ENCODE data around the gene CACNA2D3. TPM values are rescaled to one million over a fixed set of nuclear protein-coding genes. Genes with fewer than 3 reads are reported as not detected.

CACNA2D3 gene
- total and polyA plus RNA-seq, 4 donors: 14.1 to 34.5 (median 33.4) TPM

DNA sequence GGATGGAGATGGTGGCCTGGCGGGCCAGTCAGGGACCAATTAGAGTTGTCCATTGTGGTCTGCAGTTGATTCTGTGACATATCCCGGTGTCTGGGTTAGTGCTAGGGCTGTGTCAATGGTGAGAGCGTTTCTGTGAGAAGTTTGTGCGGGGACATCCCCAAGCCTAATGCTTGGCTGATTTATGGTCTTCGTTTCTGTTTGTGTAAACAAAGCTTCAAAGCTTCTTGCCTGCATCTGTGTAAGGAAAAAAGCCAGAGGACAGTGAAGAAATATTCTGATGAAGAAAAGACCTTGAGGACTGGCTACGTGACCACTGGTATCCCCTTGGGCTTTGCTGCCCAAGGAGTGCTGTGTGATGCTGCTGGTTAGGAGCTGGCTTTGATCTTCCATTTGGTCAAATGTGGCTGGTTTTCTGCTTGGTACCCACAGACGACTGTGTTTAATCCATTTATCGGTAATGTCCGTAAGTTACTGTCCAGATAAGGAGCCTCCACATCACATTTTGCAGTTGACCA lies 880.1 kb downstream of the CACNA2D3 start:
- H3K9me3 ChIP-seq (ENCODE audit: control insufficient read depth, insufficient read depth, low read length): no peaks in the 10 kb centered on the region
- DNase-seq (ENCODE audit: low read depth in 4 of 6, low spot score in 6 of 6): no peak
- H3K27ac ChIP-seq (ENCODE audit: low read depth, low read length): no peak overlapping the region
- H3K4me3 ChIP-seq (ENCODE audit: low read depth, low read length): no peak overlapping the region
- peaks cover 7% of the 10 kb centered on the region for H3K4me1 ChIP-seq (ENCODE audit: control insufficient read depth, insufficient read depth, low read length)
- H3K36me3 ChIP-seq (ENCODE audit: control insufficient read depth, insufficient read depth, low read length): no peaks in the 10 kb centered on the region
- no peaks in the 10 kb centered on the region for H3K27me3 ChIP-seq (ENCODE audit: control insufficient read depth, insufficient read depth, low read length)
- 82% methylated on average over 9 of the region's 9 CpGs for WGBS (ENCODE audit: insufficient coverage)

DNA sequence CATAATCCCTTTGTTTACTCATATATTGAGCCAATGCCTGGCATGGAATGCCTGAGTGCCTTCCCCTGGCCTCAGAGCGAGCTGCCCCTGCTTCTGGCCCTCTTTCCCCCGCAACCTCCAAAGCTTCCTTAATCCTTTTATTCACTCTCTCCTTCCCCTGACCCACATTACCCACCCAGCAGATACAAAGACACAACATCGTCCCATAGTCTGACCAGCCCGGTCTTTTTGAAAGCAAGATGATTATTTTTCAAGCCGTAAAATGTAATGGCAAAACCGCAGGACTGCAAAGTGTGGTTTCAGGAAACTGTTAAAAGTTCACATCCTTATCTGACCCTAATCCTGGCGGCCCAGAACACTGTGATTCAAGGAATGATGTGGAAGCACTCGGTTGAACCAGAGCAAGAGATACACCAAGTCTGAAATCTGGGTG lies 883.9 kb downstream of the CACNA2D3 start:
- H3K9me3 ChIP-seq (ENCODE audit: control insufficient read depth, insufficient read depth, low read length): no peaks in the 10 kb centered on the region
- H3K27me3 ChIP-seq (ENCODE audit: control insufficient read depth, insufficient read depth, low read length): no peaks in the 10 kb centered on the region
- no peak overlapping the region for H3K4me3 ChIP-seq (ENCODE audit: low read depth, low read length)
- H3K36me3 ChIP-seq (ENCODE audit: control insufficient read depth, insufficient read depth, low read length): no peaks in the 10 kb centered on the region
- no peak for DNase-seq (ENCODE audit: low read depth in 4 of 6, low spot score in 6 of 6)
- 73% methylated on average over 5 of the region's 8 CpGs for WGBS (ENCODE audit: insufficient coverage)
- H3K27ac ChIP-seq (ENCODE audit: low read depth, low read length): no peak overlapping the region
- no peaks in the 10 kb centered on the region for H3K4me1 ChIP-seq (ENCODE audit: control insufficient read depth, insufficient read depth, low read length)

DNA sequence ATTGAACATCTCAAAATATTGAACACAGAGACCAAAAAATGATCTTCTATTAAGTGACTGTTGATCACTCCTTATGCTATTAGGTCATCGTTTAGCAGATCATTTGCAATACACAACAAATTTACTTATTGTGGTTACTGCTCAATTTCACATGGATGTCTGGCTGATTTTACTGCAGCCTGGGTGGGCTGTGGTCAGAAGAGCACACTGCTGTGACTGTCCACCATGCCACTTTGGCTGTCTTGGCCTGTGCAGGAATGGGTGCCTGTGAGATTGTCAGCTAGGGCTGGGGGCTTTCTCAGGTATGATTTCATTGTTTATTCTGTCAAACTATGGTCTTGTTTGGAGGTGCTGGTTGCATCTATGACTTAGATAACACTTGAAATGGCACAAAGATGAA lies 885.6 kb downstream of the CACNA2D3 start:
- no peak overlapping the region for H3K27ac ChIP-seq (ENCODE audit: low read depth, low read length)
- H3K27me3 ChIP-seq (ENCODE audit: control insufficient read depth, insufficient read depth, low read length): no peaks in the 10 kb centered on the region
- no peak overlapping the region for H3K4me3 ChIP-seq (ENCODE audit: low read depth, low read length)
- no peaks in the 10 kb centered on the region for H3K9me3 ChIP-seq (ENCODE audit: control insufficient read depth, insufficient read depth, low read length)
- no peak for DNase-seq (ENCODE audit: low read depth in 4 of 6, low spot score in 6 of 6)
- no CpG with 5 or more reads among the region's 1 CpG for WGBS (ENCODE audit: insufficient coverage)
- H3K36me3 ChIP-seq (ENCODE audit: control insufficient read depth, insufficient read depth, low read length): no peaks in the 10 kb centered on the region
- no peaks in the 10 kb centered on the region for H3K4me1 ChIP-seq (ENCODE audit: control insufficient read depth, insufficient read depth, low read length)

DNA sequence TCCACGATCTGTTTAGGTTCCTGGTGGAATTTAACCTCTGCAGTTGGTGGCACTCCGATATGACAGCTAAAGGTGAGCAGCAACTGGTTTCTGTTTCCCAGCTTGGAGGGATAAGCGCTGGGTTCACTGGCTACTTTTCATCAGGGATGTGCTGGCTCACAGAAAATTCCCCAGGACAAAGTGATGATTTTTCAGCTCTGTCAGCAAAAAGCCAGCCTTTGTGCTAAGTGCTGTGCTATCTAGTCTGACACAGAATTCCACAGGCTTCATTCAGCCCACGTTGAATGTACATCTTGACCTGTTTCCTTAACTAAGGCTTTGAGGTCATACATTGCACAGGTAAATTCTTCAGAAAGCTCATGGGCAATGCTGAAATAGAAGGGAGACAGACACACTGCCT lies 887.0 kb downstream of the CACNA2D3 start:
- 89% methylated on average over 3 of the region's 4 CpGs for WGBS (ENCODE audit: insufficient coverage)
- H3K9me3 ChIP-seq (ENCODE audit: control insufficient read depth, insufficient read depth, low read length): no peaks in the 10 kb centered on the region
- DNase-seq (ENCODE audit: low read depth in 4 of 6, low spot score in 6 of 6): no peak
- no peaks in the 10 kb centered on the region for H3K36me3 ChIP-seq (ENCODE audit: control insufficient read depth, insufficient read depth, low read length)
- no peak overlapping the region for H3K4me3 ChIP-seq (ENCODE audit: low read depth, low read length)
- H3K27ac ChIP-seq (ENCODE audit: low read depth, low read length): no peak overlapping the region
- no peaks in the 10 kb centered on the region for H3K4me1 ChIP-seq (ENCODE audit: control insufficient read depth, insufficient read depth, low read length)
- no peaks in the 10 kb centered on the region for H3K27me3 ChIP-seq (ENCODE audit: control insufficient read depth, insufficient read depth, low read length)

DNA sequence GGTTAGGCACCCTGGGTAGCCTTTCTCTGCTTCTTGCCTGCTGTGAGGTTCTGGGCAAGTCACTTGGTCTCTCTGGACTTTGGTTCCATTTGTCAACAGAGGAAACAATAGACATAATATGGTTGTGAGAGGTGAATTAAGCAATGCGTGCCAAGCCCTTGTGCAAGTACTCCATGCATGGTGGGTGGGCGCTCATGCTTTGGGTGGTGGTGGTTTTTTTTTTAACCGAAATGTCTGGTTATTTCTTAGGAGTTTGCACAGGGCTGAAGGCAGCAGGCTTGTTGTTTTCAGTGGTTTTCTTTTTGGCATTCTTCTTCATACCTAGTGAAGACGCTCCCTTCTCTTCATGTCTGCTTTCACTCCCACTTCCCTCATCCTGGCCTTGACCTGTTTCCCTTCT lies 889.7 kb downstream of the CACNA2D3 start:
- Histone ChIP-seq H3K27me3 (ENCODE audit: control insufficient read depth, insufficient read depth, low read length) (no peaks in the 10 kb centered on the region), H3K9me3 (ENCODE audit: control insufficient read depth, insufficient read depth, low read length) (no peaks in the 10 kb centered on the region), H3K36me3 (ENCODE audit: control insufficient read depth, insufficient read depth, low read length) (no peaks in the 10 kb centered on the region), H3K27ac (ENCODE audit: low read depth, low read length) (no peak overlapping the region), H3K4me1 (ENCODE audit: control insufficient read depth, insufficient read depth, low read length) (no peaks in the 10 kb centered on the region), H3K4me3 (ENCODE audit: low read depth, low read length) (no peak overlapping the region)
- no peak for DNase-seq (ENCODE audit: low read depth in 4 of 6, low spot score in 6 of 6)
- WGBS (ENCODE audit: insufficient coverage): 100% methylated on average over 2 of the region's 4 CpGs

DNA sequence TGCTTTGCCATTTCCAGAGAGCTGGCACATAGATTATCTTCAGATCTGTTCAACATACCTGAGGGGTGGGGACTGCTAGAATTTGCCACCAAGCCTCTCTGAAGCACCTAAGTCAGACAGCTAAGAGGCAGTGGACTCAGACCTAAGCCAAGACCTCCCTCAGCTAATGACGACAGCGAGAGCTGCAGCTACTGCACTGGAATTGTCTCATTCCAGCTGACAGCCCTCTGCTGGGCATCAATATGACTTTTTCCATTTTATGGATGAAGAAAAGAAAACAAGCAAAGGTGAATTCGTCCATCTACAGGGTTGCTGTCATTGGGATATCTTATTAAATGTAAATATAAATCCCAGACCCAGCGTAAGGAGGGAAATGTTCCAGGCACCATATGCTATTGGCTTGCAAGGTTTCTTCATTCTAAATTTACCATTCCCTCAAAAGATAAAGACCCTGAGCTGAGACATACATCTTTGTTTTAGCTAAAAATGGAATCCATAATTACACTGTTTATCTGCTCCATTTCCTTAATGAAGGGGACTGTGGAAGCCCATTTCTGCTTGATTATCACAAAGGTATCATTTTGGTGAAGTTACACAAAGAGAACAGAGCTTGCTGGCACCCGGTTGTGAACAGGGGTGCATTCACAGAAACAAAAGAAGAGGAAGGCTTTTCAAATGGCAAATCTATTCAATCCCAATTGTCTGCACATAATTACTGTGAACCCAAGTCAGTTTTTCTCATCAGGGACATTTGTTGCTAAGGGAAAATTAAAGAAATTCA lies 891.0 kb downstream of the CACNA2D3 start:
- peak in 2 of 6 donors; percentile 47 to 80 for DNase-seq (ENCODE audit: low read depth in 4 of 6, low spot score in 6 of 6)
- H3K9me3 ChIP-seq (ENCODE audit: control insufficient read depth, insufficient read depth, low read length): no peaks in the 10 kb centered on the region
- no peaks in the 10 kb centered on the region for H3K36me3 ChIP-seq (ENCODE audit: control insufficient read depth, insufficient read depth, low read length)
- H3K4me3 ChIP-seq (ENCODE audit: low read depth, low read length): no peak overlapping the region
- no peaks in the 10 kb centered on the region for H3K4me1 ChIP-seq (ENCODE audit: control insufficient read depth, insufficient read depth, low read length)
- H3K27ac ChIP-seq (ENCODE audit: low read depth, low read length): no peak overlapping the region
- 0% methylated on average over 1 of the region's 5 CpGs for WGBS (ENCODE audit: insufficient coverage)
- H3K27me3 ChIP-seq (ENCODE audit: control insufficient read depth, insufficient read depth, low read length): no peaks in the 10 kb centered on the region

DNA sequence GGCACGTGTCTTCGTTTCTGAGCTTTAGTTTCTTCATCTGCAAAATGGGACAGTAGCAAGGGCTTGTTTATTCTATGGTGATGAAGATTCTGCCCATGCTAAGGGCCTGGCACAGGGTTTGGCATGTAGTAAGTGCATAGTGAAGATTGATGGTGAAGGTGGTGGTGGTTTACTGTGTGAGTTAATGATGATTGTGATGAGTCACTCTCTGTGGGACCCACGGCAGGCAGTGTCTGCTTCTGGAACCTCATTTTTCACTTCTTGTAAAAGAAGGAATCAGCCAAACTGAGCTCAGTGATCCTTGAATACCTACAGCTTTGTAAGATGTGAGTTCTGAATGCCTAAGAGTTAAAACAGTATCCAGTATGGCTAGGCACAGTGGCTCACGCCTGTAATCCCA lies 891.7 kb downstream of the CACNA2D3 start:
- Histone ChIP-seq H3K4me1 (ENCODE audit: control insufficient read depth, insufficient read depth, low read length) (no peaks in the 10 kb centered on the region), H3K36me3 (ENCODE audit: control insufficient read depth, insufficient read depth, low read length) (no peaks in the 10 kb centered on the region), H3K27ac (ENCODE audit: low read depth, low read length) (no peak overlapping the region), H3K27me3 (ENCODE audit: control insufficient read depth, insufficient read depth, low read length) (no peaks in the 10 kb centered on the region), H3K4me3 (ENCODE audit: low read depth, low read length) (no peak overlapping the region), H3K9me3 (ENCODE audit: control insufficient read depth, insufficient read depth, low read length) (no peaks in the 10 kb centered on the region)
- WGBS (ENCODE audit: insufficient coverage): 58% methylated on average over 3 of the region's 4 CpGs
- DNase-seq (ENCODE audit: low read depth in 4 of 6, low spot score in 6 of 6): no peak

DNA sequence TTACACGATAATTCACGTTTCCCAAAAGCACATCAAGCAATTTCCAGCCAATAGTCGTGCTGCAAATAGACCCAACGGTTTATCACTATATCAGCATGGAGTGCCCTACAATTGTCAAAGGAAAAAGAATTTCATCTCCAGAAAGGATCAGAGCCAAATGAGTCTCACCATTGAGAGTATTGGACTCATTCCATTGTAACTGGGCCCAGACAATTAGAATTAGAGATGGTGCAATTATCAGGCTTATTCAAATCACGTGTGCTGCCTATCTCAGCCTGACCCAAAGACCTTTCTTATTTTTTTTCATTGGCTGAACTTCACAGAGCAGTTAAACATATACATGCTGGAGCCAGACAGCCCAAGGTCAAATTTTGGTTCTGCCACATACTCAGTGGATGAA lies 892.6 kb downstream of the CACNA2D3 start:
- WGBS (ENCODE audit: insufficient coverage): 77% methylated on average over 4 of the region's 5 CpGs
- peak in 2 of 6 donors; percentile 53 to 70 for DNase-seq (ENCODE audit: low read depth in 4 of 6, low spot score in 6 of 6)
- no peaks in the 10 kb centered on the region for H3K36me3 ChIP-seq (ENCODE audit: control insufficient read depth, insufficient read depth, low read length)
- no peak overlapping the region for H3K27ac ChIP-seq (ENCODE audit: low read depth, low read length)
- H3K4me1 ChIP-seq (ENCODE audit: control insufficient read depth, insufficient read depth, low read length): no peaks in the 10 kb centered on the region
- no peaks in the 10 kb centered on the region for H3K27me3 ChIP-seq (ENCODE audit: control insufficient read depth, insufficient read depth, low read length)
- H3K9me3 ChIP-seq (ENCODE audit: control insufficient read depth, insufficient read depth, low read length): no peaks in the 10 kb centered on the region
- no peak overlapping the region for H3K4me3 ChIP-seq (ENCODE audit: low read depth, low read length)

DNA sequence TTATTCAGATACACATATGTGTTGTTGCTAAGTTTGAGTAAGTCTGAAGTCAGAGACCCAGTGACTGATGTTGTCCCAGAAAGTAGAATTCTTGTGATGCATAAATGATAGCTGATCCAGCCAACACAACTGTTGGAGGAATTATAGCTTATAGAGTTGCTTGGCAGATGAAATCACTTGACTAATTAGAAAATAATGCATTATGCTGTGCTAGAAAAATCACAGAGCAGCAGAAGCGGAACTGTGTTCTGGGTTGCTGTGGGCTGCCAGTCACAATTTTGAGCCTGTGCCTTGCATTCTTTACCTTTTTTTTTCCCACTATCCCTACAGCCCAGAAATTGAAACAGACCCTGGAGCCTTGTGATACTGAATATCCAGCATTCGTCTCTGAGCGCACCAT lies 895.5 kb downstream of the CACNA2D3 start:
- DNase-seq (ENCODE audit: low read depth in 4 of 6, low spot score in 6 of 6): no peak
- WGBS (ENCODE audit: insufficient coverage): 100% methylated on average over 1 of the region's 3 CpGs

DNA sequence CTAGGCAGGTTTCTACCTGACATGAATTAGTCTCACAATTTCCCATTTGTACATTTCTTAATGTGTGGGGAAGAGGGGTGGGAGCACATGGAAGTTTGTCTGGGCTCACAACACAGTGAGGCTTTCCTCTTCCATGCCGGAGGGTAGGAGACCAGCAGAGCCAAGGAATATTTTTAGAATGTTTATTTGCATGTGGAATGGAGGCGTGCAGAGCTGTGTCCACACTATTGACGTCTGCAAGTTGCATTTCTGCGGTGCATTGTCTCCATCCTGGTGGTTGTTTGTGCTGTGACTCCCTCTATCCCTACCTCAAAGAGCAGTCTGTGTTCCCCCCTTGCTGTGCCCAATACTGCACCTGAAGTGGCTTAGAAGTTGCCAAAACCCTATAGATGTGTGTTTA lies 908.6 kb downstream of the CACNA2D3 start:
- H3K4me3 ChIP-seq (ENCODE audit: low read depth, low read length): no peak overlapping the region
- no peak for DNase-seq (ENCODE audit: low read depth in 4 of 6, low spot score in 6 of 6)
- 60% methylated on average over 1 of the region's 4 CpGs for WGBS (ENCODE audit: insufficient coverage)
- H3K27ac ChIP-seq (ENCODE audit: low read depth, low read length): no peak overlapping the region
- no peaks in the 10 kb centered on the region for H3K4me1 ChIP-seq (ENCODE audit: control insufficient read depth, insufficient read depth, low read length)
- H3K9me3 ChIP-seq (ENCODE audit: control insufficient read depth, insufficient read depth, low read length): no peaks in the 10 kb centered on the region
- H3K27me3 ChIP-seq (ENCODE audit: control insufficient read depth, insufficient read depth, low read length): no peaks in the 10 kb centered on the region
- H3K36me3 ChIP-seq (ENCODE audit: control insufficient read depth, insufficient read depth, low read length): no peaks in the 10 kb centered on the region

More for the DNA sequence above, 895.5 kb downstream of the CACNA2D3 start:
- Histone ChIP-seq H3K4me1 (ENCODE audit: control insufficient read depth, insufficient read depth, low read length) (no peaks in the 10 kb centered on the region), H3K36me3 (ENCODE audit: control insufficient read depth, insufficient read depth, low read length) (no peaks in the 10 kb centered on the region), H3K9me3 (ENCODE audit: control insufficient read depth, insufficient read depth, low read length) (no peaks in the 10 kb centered on the region), H3K4me3 (ENCODE audit: low read depth, low read length) (no peak overlapping the region), H3K27ac (ENCODE audit: low read depth, low read length) (no peak overlapping the region), H3K27me3 (ENCODE audit: control insufficient read depth, insufficient read depth, low read length) (no peaks in the 10 kb centered on the region)
